ENCODE measurements around the gene RSF1.

RSF1 gene

GRCh38 chr11:77669848-77670511, 150.5 kb downstream of the RSF1 start:
- Histone ChIP-seq H3K9me3 (ENCODE audit: insufficient read depth, low read length) (no peaks in the 10 kb centered on the region), H3K27me3 (ENCODE audit: low read depth, low read length) (no peaks in the 10 kb centered on the region), H3K4me1 (ENCODE audit: low read length) (no peaks in the 10 kb centered on the region), H3K4me2 (ENCODE audit: low read length) (no peak overlapping the region), H3K9ac (ENCODE audit: low read length) (no peak overlapping the region), H3K79me2 (ENCODE audit: low read length) (no peaks in the 10 kb centered on the region), H4K20me1 (ENCODE audit: insufficient read depth, low read length) (no peaks in the 10 kb centered on the region), H2AFZ (ENCODE audit: low read depth, low read length) (no peak overlapping the region), H3K36me3 (replicated peaks; ENCODE audit: low read depth, low read length) (peaks cover 51% of the 10 kb centered on the region), H3K4me3 (ENCODE audit: low read length) (no peak overlapping the region), H3K27ac (ENCODE audit: low read length) (no peak overlapping the region)
- TF ChIP-seq CTCF (IDR thresholded peaks at IDR 0.05; ENCODE audit: low read depth, low read length) (no peak), EZH2phosphoT487 (IDR thresholded peaks at IDR 0.05; ENCODE audit: low read depth) (no peak)

- H3K79me2 ChIP-seq (ENCODE audit: low read length) = no peaks in the 10 kb centered on the region
- H3K4me3 ChIP-seq (ENCODE audit: low read length) = no peak overlapping the region
- no peaks in the 10 kb centered on the region for H4K20me1 ChIP-seq (ENCODE audit: insufficient read depth, low read length)
- H3K9ac ChIP-seq (ENCODE audit: low read length) = no peak overlapping the region
- peaks cover 49% of the 10 kb centered on the region for H3K36me3 ChIP-seq (replicated peaks; ENCODE audit: low read depth, low read length)
- H3K9me3 ChIP-seq (ENCODE audit: insufficient read depth, low read length) = no peaks in the 10 kb centered on the region
- TF ChIP-seq CTCF (IDR thresholded peaks at IDR 0.05; ENCODE audit: low read depth, low read length) = no peak
- TF ChIP-seq EZH2phosphoT487 (IDR thresholded peaks at IDR 0.05; ENCODE audit: low read depth) = no peak
- H3K27ac ChIP-seq (ENCODE audit: low read length) = no peak overlapping the region
- no peaks in the 10 kb centered on the region for H3K4me1 ChIP-seq (ENCODE audit: low read length)
- no peak overlapping the region for H2AFZ ChIP-seq (ENCODE audit: low read depth, low read length)
- no peak overlapping the region for H3K4me2 ChIP-seq (ENCODE audit: low read length)
- no peaks in the 10 kb centered on the region for H3K27me3 ChIP-seq (ENCODE audit: low read depth, low read length)
Observed at GRCh38 chr11:77668760-77669159, 151.8 kb downstream of the RSF1 start.

- H3K9ac ChIP-seq (ENCODE audit: low read length) = no peak overlapping the region
- H3K27ac ChIP-seq (ENCODE audit: low read length) = no peak overlapping the region
- H3K79me2 ChIP-seq (ENCODE audit: low read length) = no peaks in the 10 kb centered on the region
- H3K9me3 ChIP-seq (ENCODE audit: insufficient read depth, low read length) = no peaks in the 10 kb centered on the region
- no peaks in the 10 kb centered on the region for H3K27me3 ChIP-seq (ENCODE audit: low read depth, low read length)
- H2AFZ ChIP-seq (ENCODE audit: low read depth, low read length) = no peak overlapping the region
- H4K20me1 ChIP-seq (ENCODE audit: insufficient read depth, low read length) = peaks cover 5% of the 10 kb centered on the region; the same call in 1 of the 2 replicates
- peaks cover 35% of the 10 kb centered on the region for H3K36me3 ChIP-seq (replicated peaks; ENCODE audit: low read depth, low read length)
- H3K4me3 ChIP-seq (ENCODE audit: low read length) = no peak overlapping the region
- no peak overlapping the region for H3K4me2 ChIP-seq (ENCODE audit: low read length)
- H3K4me1 ChIP-seq (ENCODE audit: low read length) = peaks cover 14% of the 10 kb centered on the region
- TF ChIP-seq EZH2phosphoT487 (IDR thresholded peaks at IDR 0.05; ENCODE audit: low read depth) (no peak), CTCF (IDR thresholded peaks at IDR 0.05; ENCODE audit: low read depth, low read length) (no peak)
Observed at GRCh38 chr11:77665240-77665965, 155.1 kb downstream of the RSF1 start.

- no peak overlapping the region for H3K4me3 ChIP-seq (ENCODE audit: low read length)
- H3K9ac ChIP-seq (ENCODE audit: low read length) = no peak overlapping the region
- H4K20me1 ChIP-seq (ENCODE audit: insufficient read depth, low read length) = peaks cover 5% of the 10 kb centered on the region; the same call in 1 of the 2 replicates
- H3K27ac ChIP-seq (ENCODE audit: low read length) = no peak overlapping the region
- H3K79me2 ChIP-seq (ENCODE audit: low read length) = no peaks in the 10 kb centered on the region
- no peaks in the 10 kb centered on the region for H3K9me3 ChIP-seq (ENCODE audit: insufficient read depth, low read length)
- H2AFZ ChIP-seq (ENCODE audit: low read depth, low read length) = no peak overlapping the region
- peaks cover 17% of the 10 kb centered on the region for H3K4me1 ChIP-seq (ENCODE audit: low read length)
- no peaks in the 10 kb centered on the region for H3K27me3 ChIP-seq (ENCODE audit: low read depth, low read length)
- TF ChIP-seq CTCF (IDR thresholded peaks at IDR 0.05; ENCODE audit: low read depth, low read length) (no peak), EZH2phosphoT487 (IDR thresholded peaks at IDR 0.05; ENCODE audit: low read depth) (no peak)
- no peak overlapping the region for H3K4me2 ChIP-seq (ENCODE audit: low read length)
- H3K36me3 ChIP-seq (replicated peaks; ENCODE audit: low read depth, low read length) = peaks cover 11% of the 10 kb centered on the region
Observed at GRCh38 chr11:77661670-77662069, 158.9 kb downstream of the RSF1 start.

Measured in OCI-LY3 (cell line).